NT2/D1 (cell line): ENCODE data around the gene CCDC91.

ENCODE experiments used
- DNase-seq: peaks from one replicate; pipeline ENCODE4 v3.0.0-alpha.2; 2011; ENCODE audit warnings: low read depth, low spot score
- H3K27me3 ChIP-seq: 2 replicates; pipeline ENCODE4 v1.6.0; 2011; ENCODE audit warnings: mild to moderate bottlenecking; ENCODE audit not compliant: insufficient read length, insufficient read depth
- H3K36me3 ChIP-seq: 2 replicates; pipeline ENCODE4 v1.6.1; 2011; ENCODE audit warnings: mild to moderate bottlenecking, low read length, mixed read lengths; ENCODE audit not compliant: insufficient read depth, insufficient read length
- H3K4me1 ChIP-seq: 2 replicates; pipeline ENCODE4 v1.5.1; 2011; ENCODE audit not compliant: insufficient read depth, insufficient read length
- H3K4me3 ChIP-seq: 2 replicates; pipeline ENCODE4 v1.5.1; 2011; ENCODE audit warnings: low read depth; ENCODE audit not compliant: insufficient read length
- H3K9ac ChIP-seq: 2 replicates; pipeline ENCODE4 v1.6.0; 2011; ENCODE audit warnings: low read depth; ENCODE audit not compliant: insufficient read length
- H3K9me3 ChIP-seq: 2 replicates; pipeline ENCODE4 v1.5.1; 2011; ENCODE audit warnings: mild to moderate bottlenecking, low read length; ENCODE audit not compliant: insufficient read depth
- SUZ12 ChIP-seq: IDR thresholded peaks from 2 replicates; pipeline ENCODE4 v1.6.1; 2011; ENCODE audit not compliant: insufficient read length, insufficient read depth; ENCODE audit errors: extremely low read depth
- YY1 ChIP-seq: IDR thresholded peaks from 2 replicates; pipeline ENCODE4 v1.6.1; 2011; ENCODE audit not compliant: insufficient read length, insufficient read depth
- ZNF274 ChIP-seq: IDR thresholded peaks from 2 replicates; pipeline ENCODE4 v1.6.1; 2011; ENCODE audit warnings: mild to moderate bottlenecking, low read depth, low read length

The CCDC91 gene

DNA sequence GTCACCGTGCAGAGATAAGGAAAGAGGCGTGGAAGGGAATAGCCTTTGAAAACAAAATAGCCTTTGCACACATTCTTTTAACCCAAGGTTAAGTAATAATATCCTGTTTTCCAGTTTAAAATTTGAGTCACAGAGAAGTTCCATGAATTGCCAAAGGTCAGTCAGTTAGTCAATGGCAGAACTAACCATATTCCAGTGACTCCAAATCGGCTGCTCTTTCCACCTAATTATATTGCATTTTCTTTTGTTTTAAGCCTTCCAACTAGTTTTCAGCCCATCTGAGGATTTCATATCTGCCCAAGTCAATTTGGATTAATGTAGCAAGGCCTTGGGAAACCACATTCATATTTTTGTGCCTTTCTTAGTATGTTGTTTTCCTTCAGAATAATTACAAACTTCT is 373.0 kb downstream of the CCDC91 start:
- no peak for TF ChIP-seq SUZ12
- TF ChIP-seq YY1: no peak
- no peak for TF ChIP-seq ZNF274
- Histone ChIP-seq H3K9me3 (no peaks in the 10 kb centered on the region), H3K36me3 (no peaks in the 10 kb centered on the region), H3K4me1 (no peaks in the 10 kb centered on the region), H3K4me3 (no peak overlapping the region), H3K9ac (no peak overlapping the region), H3K27me3 (no peaks in the 10 kb centered on the region)
- no peak for DNase-seq

DNA sequence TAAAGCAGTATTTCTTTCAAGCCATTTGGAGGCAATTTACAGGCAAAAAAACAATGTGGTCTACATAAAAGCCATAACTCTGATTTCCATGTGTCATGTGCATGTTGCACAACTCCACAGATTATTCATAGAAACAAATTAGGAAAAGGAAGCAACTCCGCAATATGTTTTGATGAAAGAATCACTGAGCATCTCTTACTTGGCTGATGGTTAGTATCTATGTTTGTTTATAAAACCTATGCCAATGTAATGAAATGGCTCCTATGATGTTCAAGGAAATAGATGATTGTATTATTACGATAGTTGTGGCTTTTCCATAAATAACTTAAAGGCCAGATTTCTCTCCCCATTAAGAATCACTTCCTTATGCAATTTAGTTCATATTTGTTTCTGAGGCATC is 373.7 kb downstream of the CCDC91 start:
- no peak for DNase-seq
- Histone ChIP-seq H3K27me3 (no peaks in the 10 kb centered on the region), H3K9me3 (no peaks in the 10 kb centered on the region), H3K9ac (no peak overlapping the region), H3K4me3 (no peak overlapping the region), H3K36me3 (no peaks in the 10 kb centered on the region), H3K4me1 (no peaks in the 10 kb centered on the region)
- TF ChIP-seq ZNF274: no peak
- no peak for TF ChIP-seq YY1
- no peak for TF ChIP-seq SUZ12

DNA sequence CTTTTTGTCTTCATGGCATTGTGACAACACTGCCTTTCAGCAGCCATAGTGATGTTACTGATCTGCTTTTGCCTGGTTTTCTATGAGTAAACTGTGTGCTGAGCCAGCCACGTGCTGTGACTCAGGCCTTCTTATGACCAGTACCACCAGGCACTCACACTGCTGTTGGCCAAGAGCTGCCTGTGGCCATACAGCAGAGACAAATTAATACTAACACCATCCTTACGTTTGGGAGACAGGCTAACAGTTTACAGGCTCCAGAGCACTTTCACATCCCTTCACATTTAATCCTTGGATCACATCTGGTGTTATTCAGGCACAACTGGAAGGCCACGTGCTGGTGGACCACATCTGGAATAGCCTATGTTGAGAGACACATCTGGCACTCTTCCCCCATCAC is 377.9 kb downstream of the CCDC91 start:
- Histone ChIP-seq H3K4me1 (no peaks in the 10 kb centered on the region), H3K4me3 (no peak overlapping the region), H3K9ac (no peak overlapping the region), H3K36me3 (no peaks in the 10 kb centered on the region), H3K27me3 (no peaks in the 10 kb centered on the region), H3K9me3 (no peaks in the 10 kb centered on the region)
- no peak for DNase-seq
- no peak for TF ChIP-seq ZNF274
- no peak for TF ChIP-seq SUZ12
- no peak for TF ChIP-seq YY1

DNA sequence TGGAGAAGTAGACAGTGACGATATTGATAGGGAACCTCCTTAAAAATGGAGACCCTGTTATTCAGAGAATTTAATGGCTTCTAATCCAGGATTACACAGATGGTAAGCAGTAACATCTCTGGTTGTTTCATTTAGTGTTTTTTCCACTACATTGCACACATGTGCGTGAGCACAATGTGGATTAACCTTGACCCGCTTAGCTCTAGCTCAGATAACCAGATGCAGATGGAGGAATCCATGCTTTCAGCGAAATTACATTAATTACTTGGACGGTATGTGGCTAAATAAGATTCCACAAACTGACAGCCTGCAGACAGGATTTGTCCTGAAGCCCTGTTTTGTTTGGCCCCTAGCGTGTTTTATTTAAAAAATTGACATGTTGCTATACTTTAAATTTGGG is 378.4 kb downstream of the CCDC91 start:
- TF ChIP-seq SUZ12 (no peak), YY1 (no peak), ZNF274 (no peak)
- no peak overlapping the region for H3K4me3 ChIP-seq

DNA sequence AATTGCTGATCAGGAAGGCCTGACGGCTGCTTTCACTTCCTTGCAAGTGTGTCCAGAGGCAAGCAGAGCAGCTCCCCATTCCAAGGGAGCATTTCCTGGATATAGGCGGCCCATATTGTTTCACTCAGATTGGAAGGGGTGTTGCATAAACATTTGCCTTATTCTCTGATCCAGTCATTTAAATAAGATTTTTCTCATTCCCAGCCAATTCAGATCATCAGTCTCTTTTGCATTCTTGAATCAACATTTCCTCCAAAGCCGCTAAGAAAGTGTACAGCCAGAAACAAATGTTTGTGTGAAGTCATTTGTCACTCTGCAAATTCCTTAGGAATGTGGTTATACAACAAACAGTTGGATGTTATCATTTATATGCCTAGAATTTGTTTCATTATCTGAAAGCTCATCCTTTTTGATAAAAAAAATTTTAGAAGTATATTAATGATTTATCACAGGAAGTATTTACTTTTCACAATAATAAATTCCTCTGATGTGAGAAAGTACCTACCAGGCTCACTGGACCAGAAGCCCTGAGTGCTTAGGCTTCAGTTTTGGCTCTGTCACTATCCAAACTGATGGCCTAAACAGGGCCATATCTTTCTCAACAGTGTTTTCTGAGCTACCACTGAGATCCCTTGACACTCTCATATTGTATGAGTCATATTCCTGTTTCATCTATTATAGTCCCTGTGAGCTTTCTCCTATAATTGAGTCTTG is 379.6 kb downstream of the CCDC91 start:
- TF ChIP-seq YY1 (no peak), ZNF274 (no peak), SUZ12 (no peak)
- Histone ChIP-seq H3K27me3 (no peaks in the 10 kb centered on the region), H3K9ac (no peak overlapping the region), H3K4me1 (no peaks in the 10 kb centered on the region), H3K36me3 (no peaks in the 10 kb centered on the region), H3K9me3 (no peaks in the 10 kb centered on the region), H3K4me3 (no peak overlapping the region)
- no peak for DNase-seq

More for the DNA sequence above, 378.4 kb downstream of the CCDC91 start:
- no peak for DNase-seq
- Histone ChIP-seq H3K9ac (no peak overlapping the region), H3K36me3 (no peaks in the 10 kb centered on the region), H3K4me1 (no peaks in the 10 kb centered on the region), H3K9me3 (no peaks in the 10 kb centered on the region), H3K27me3 (no peaks in the 10 kb centered on the region)

DNA sequence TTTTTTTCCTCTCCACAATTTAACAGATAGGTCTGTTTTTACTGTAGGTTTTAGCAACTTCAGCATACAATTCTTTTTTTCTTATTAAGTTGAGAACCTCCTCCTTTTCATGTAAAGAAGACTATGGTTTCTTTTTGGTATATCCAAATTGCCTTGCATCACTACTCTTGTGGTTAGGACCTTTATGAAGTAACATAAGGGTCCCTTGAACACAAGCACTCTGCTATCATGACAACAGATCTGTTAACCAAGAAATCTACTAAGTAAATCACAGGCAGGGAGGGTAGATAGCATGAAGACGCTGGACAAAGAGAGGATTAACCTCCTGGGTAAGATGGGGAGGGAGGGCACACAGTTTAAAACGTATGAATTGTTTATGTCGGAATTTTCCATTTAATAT is 380.6 kb downstream of the CCDC91 start:
- Histone ChIP-seq H3K4me3 (no peak overlapping the region), H3K27me3 (no peaks in the 10 kb centered on the region), H3K36me3 (no peaks in the 10 kb centered on the region), H3K9ac (no peak overlapping the region), H3K9me3 (no peaks in the 10 kb centered on the region), H3K4me1 (no peaks in the 10 kb centered on the region)
- no peak for TF ChIP-seq SUZ12
- no peak for DNase-seq

DNA sequence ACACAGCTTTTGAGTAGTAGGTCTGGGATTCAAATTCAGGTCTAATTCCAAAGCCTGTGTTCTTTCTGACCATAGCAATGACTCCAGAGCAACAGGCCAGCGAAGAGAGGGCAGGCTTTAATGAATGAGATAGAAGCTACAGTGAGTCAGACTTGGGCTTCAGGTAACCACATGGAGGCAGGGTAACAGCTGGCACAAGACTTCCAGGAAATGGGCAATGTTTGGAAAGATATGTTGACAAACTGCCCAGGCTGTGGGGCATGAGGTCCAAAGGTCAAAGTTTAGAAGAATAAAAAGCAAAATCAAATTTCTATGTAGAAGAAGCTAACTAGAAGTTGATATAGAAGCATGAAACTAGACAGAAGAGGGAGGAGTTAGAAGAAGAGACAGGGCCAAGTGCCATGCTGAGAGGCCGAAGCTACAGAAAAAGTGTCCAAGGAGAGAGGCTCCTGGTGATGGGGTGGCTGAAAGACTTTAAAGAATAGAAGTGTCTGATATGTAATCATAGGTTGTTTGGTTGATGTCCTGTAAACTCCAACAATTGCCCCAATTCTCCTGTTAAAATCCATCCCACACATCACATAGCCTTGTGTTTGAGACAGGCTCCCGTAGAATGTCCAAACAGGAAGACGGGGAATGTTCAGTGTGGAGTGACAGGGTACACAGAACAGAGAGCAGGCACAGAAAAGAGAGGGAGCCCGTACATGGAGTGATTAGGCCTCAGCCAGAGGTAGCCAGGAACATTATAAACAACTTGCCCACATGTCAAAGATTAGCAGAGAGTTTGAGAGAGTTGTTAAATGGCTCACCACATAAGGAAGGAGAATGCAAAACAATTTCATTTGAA is 384.7 kb downstream of the CCDC91 start:
- no peaks in the 10 kb centered on the region for H3K27me3 ChIP-seq
- H3K9ac ChIP-seq: no peak overlapping the region
- no peaks in the 10 kb centered on the region for H3K9me3 ChIP-seq
- DNase-seq: no peak
- no peaks in the 10 kb centered on the region for H3K36me3 ChIP-seq
- TF ChIP-seq YY1 (no peak), ZNF274 (no peak), SUZ12 (no peak)
- H3K4me1 ChIP-seq: no peaks in the 10 kb centered on the region
- no peak overlapping the region for H3K4me3 ChIP-seq
